NCI-H526 (cell line): ENCODE results near the gene JAGN1.
"Not testable (repeated sequence)": the region's sequence is repeated elsewhere in the genome, so short reads cannot be mapped to it uniquely, and the experiment has no call there.

Experiments used
- DNase-seq, 2 experiments: peaks; one replicate each; lab custom pipeline; 2025; lab: John Stamatoyannopoulos, UW

The JAGN1 gene

DNA sequence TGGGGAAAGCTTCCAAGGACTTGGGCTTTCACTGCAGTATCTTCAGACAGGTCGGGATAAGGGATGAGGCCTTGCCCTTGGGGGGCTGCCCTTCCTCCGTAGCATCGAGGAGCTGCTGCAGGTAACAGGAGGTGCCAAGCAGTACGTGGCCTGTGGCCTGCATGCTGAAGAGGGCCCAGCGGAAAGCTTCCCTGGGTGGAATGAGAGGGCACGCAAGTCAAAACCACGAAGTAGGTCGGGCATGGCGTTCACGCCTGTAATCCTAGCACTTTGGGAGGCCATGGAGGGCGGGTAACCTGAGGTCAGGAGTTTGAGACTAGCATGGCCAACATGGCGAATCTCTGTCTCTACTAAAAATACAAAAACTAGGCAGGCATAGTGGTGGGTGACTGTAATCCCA, 23.3 kb upstream of the JAGN1 start:
- no peak for DNase-seq

- DNase-seq = no peak
These were observed 20.5 kb upstream of the JAGN1 start for GRCh38 chr3:9869955-9870354.

GRCh38 chr3:9870978-9871377, 19.4 kb upstream of the JAGN1 start:
- no peak for DNase-seq

- not testable (repeated sequence) for DNase-seq
These were observed 18.3 kb upstream of the JAGN1 start for GRCh38 chr3:9872067-9872466.

- no peak for DNase-seq
These were observed 15.0 kb upstream of the JAGN1 start for GRCh38 chr3:9875448-9875847.

- not testable (repeated sequence) for DNase-seq
These were observed 14.2 kb upstream of the JAGN1 start for GRCh38 chr3:9876255-9876654.

GRCh38 chr3:9876991-9877390, 13.4 kb upstream of the JAGN1 start:
- DNase-seq = no peak

DNA sequence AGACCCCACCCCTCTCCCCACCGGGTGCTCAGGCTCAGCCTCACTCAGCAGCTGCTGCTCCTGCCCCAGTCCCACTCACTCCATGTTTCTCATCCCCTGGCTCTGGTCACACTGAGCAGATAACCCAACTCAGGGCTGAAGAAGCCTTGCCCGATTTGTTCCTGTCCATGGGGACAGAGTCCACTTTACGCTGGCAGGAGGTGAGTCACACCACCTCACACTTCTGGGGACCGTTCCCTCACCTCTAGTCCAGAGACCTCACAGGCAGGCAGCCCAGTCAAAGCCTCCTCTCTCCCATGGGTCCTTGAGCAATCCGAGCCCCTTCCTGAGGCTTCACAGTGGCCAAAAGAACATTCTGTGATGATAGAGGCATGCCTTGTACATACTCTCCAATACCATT, 11.7 kb upstream of the JAGN1 start:
- no peak for DNase-seq

GRCh38 chr3:9879830-9880549, 10.4 kb upstream of the JAGN1 start, which contains the start of gene CIDEC:
Gene CIDEC (minus strand): TSS chr3:9880253. CDS start chr3:9878486, 1,767 bp downstream.
- DNase-seq = no peak

GRCh38 chr3:9881441-9881840, 9.0 kb upstream of the JAGN1 start:
- no peak for DNase-seq

DNA sequence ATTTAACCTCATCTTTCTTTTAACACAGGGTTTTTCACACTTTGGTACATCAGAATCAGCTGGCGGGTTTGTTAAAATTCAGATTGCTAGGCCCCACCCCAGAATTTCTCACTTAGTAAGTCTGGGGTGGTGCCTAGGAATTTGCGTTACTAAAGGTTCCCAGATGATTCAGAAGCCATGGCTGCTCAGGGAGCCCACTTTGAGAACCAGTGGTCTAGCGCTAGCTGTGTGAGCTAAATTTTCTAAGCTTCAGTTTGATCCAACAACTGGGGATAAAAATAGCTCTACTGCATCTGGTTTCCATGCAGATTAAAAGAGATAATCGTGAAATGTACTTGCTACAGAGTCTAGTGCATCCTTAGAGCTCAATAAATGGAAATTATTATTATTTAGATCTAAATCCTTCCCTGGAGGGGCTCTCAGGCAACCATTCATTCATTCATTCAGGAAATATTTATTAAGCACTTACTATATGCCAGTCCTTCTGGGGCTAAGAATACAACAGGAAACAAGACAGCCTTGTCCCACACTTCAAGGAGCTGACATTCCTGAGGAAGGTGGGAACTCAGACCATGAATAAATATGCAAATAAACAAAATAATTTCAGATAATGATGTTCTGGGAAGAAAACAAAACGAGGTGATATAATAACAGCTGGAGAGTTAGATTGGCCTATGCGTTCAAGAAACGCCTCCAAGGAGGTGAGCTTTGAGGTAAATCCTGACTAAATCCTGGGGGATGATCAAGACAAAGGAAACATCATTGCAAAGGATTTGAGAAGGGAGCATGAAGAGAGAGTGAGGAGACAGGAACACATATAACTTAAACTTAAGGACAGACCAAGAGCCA, 6.5 kb upstream of the JAGN1 start:
- no peak for DNase-seq

GRCh38 chr3:9884555-9885165, 5.8 kb upstream of the JAGN1 start:
- DNase-seq = no peak

GRCh38 chr3:9886328-9886727, 4.1 kb upstream of the JAGN1 start:
- DNase-seq = no peak

DNA sequence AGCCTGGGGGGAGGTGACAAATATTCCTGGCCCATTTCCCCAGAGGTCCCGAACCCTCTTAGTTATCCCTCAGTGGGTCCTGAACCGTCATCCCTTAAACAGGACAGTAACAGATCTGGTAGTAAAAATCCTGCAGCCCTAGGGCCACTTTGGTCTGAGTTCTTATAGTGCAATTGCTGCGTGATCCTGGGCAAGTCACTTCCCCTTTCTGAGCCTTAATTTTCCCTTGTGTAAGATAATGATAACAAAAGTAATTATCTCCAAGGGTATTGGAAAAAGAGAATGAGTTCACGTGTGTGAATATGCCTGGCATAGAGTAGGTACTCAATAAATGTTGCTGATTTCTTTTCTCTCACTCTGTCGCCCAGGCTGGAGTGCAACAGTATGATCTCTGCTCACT, 2.9 kb upstream of the JAGN1 start:
- DNase-seq = no peak

DNA sequence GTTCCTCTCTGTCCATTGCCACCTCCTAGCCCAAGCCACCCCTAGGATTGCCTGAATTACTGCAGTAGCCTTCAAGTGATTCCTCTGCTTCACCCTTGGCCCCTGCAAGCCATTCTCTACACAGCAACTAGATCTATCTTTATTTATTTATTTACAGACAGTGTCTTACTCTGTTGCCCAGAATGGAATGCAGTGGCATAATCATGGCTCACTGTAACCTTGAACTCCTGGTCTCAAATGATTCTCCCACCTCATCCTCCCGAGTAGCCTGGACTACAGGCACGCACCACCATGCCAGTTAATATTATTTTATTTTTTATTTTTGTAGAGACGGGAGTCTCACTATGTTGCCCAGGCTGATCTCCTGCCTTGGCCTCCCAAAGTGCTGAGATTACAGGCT, 1.9 kb upstream of the JAGN1 start:
- DNase-seq = no peak

GRCh38 chr3:9889405-9889804, 1.0 kb upstream of the JAGN1 start:
- DNase-seq = no peak

DNA sequence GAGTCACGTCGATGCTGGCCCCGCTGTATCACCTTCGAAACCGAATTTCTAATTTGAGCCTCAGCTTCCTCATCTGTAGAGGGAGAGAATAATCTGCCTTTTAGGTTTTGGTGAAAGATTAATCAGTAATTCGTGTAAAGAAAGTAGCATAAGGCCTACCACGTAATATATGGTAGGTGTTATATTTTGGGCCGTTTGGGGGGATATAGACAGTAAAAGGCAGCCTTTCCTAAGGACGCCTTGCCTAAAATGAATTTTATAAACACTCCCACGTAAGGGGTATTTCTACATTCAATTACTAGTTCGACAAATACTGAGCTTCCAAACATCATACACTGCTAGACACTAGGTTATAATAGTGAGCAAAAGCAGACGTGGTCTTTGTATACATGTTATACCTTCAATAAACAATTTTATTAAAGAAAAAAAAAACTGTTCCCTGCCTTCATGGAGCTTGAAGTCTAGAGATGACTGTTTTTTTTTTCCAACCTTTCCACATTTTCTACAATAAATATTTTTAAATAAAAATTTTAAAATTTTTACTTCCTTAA, 737 bp downstream of the JAGN1 start:
- DNase-seq = no peak

GRCh38 chr3:9893739-9894138, 3.3 kb downstream of the JAGN1 start:
- no peak for DNase-seq

- not testable (repeated sequence) for DNase-seq
These were observed 5.3 kb downstream of the JAGN1 start for GRCh38 chr3:9895715-9896114.

- not testable (repeated sequence) for DNase-seq
These were observed 6.5 kb downstream of the JAGN1 start for GRCh38 chr3:9896755-9897407.

DNA sequence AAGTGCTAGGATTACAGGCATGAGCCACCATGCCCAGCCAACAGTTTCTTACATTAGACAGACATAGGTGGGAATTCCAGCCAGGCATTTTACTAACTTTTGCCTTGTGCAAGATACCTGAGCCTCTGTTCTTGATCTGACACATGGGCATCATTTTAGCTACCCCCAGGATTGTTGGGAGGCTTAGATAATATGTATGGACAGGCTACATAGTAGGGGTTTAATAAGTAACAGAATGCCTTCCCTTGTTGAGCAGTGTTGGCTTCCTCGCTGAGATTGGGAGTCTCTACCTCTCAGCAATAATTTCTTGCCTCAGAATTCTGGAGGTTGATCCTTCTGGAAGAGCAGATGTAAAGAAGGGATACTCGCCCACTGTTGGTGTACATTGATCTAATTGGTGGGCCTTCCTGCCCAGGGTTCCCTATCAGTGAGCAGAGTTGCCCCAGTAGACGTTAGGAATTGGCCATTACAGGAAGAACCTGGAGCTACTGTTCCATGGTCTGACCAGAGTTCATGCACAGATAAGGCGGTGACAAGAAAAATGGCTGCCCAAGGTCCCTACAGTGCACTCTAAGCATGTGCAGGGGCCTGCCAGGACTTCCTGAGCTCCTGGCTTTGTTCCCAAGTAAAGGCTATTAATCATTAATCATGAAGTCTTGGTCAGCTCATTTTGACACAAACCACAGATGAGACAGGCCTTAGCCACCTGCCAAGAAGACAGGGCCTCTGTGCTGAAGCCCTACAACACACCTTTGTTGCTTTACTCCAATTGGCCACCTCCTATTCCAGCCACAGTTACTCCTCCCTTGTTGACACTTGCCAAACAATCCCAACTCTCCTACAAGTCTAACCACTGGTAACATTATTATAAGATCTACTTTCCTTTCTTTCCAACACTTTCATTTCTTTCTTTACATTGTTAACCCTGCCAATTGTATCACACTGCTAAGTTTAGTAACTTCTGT, 7.3 kb downstream of the JAGN1 start:
- DNase-seq = no peak
